Suppressor macrophage treated with lipopolysaccharide for 4 hours (primary cell): Measurements from ENCODE around the gene EXOSC6.
"Not testable (repeated sequence)": the region's sequence is repeated elsewhere in the genome, so short reads cannot be mapped to it uniquely, and the experiment has no call there.

Experiments used
- DNase-seq: peaks from one replicate; pipeline ENCODE4 v3.0.0-alpha.2; 2020

EXOSC6 gene

GRCh38 chr16:70198230-70198629, 53.5 kb downstream of the EXOSC6 start:
- DNase-seq, result not testable (repeated sequence)

DNA sequence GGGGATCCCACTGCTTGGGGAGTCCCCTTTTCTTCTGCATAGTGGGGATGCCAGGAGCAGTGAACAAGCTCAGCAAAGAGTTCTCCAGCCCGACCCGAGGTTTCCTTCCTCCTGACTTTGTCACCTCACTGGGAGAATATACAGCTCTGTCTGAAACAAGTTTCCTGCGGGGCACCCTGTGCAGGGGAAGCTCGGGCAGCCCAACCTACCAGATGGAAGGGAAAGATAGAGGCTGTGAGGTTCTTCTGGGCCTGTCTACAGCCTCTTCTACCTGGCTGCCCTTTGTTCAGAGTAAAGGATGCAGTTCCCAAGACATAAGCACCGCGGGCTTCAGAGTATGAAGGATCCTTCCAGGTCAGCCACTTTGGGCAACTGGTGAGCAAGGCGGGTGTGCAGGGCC, 54.1 kb downstream of the EXOSC6 start:
- not testable (repeated sequence) for DNase-seq
